H1 (cell line): Measurements from ENCODE around the gene CD300LB. TPM values are rescaled to one million over a fixed set of nuclear protein-coding genes. Genes with fewer than 3 reads are reported as not detected.

ENCODE experiments used
- CTCF ChIA-PET: fragments of 300-600 bp; sonication (Branson Sonifier 250); formaldehyde crosslinking; loops from one replicate; lab custom pipeline; 2021; ENCODE audit not compliant: partially characterized antibody; lab: Charles Lee
- POLR2A ChIA-PET: fragments of 300-600 bp; sonication (Branson Sonifier 250); formaldehyde crosslinking; loops from one replicate; lab custom pipeline; 2021; ENCODE audit warnings: inconsistent platforms; ENCODE audit not compliant: partially characterized antibody; lab: Charles Lee
- DNase-seq, 2 experiments: peaks; one replicate each; pipeline versions ENCODE4 v3.0.0 to v3.0.0-alpha.2; 2010 to 2022; ENCODE audit warnings: low spot score in 2 of 2, low read depth in 1 of 2, mixed read lengths in 1 of 2
- FAIRE-seq: peaks from 2 replicates; lab custom pipeline; 2011; peaks lifted over from hg19 to GRCh38; lab: Jason Lieb, UNC
- H2AFZ ChIP-seq: 2 replicates; pipeline ENCODE4 v1.8.1; 2012; ENCODE audit warnings: low read length, inconsistent platforms
- H2AK5ac ChIP-seq: 2 replicates; pipeline ENCODE4 v1.6.1; 2013; ENCODE audit warnings: low read depth, low read length
- H2BK120ac ChIP-seq: replicated peaks from 2 replicates; pipeline ENCODE3; 2013; ENCODE audit warnings: low read depth, low read length, inconsistent platforms
- H2BK12ac ChIP-seq: 2 replicates; pipeline ENCODE4 v1.6.1; 2013; ENCODE audit warnings: low read depth, low read length
- H2BK15ac ChIP-seq: 2 replicates; pipeline ENCODE4 v1.6.1; 2013; ENCODE audit warnings: low read length
- H2BK20ac ChIP-seq: 2 replicates; pipeline ENCODE4 v1.6.1; 2013; ENCODE audit warnings: low read length
- H2BK5ac ChIP-seq: 2 replicates; pipeline ENCODE4 v1.6.1; 2013; ENCODE audit warnings: low read depth, low read length
- H3K14ac ChIP-seq: 2 replicates; pipeline ENCODE4 v1.6.1; 2013; ENCODE audit warnings: inconsistent platforms; ENCODE audit not compliant: insufficient read length
- H3K18ac ChIP-seq: 2 replicates; pipeline ENCODE4 v1.6.1; 2013; ENCODE audit warnings: low read length; ENCODE audit errors: extremely low read depth
- H3K23ac ChIP-seq: 2 replicates; pipeline ENCODE4 v1.6.1; 2013; ENCODE audit warnings: inconsistent platforms; ENCODE audit not compliant: insufficient read length
- H3K23me2 ChIP-seq: 2 replicates; pipeline ENCODE4 v1.6.1; 2013; ENCODE audit warnings: low read depth, low read length
- H3K27ac ChIP-seq: 2 replicates; pipeline ENCODE4 v1.6.1; 2011; ENCODE audit warnings: low read depth, low read length, inconsistent platforms
- H3K27me3 ChIP-seq, 4 experiments: replicated peaks in 1 of 4; 1 replicate in 1 of 4; 2 replicates in 3 of 4; pipeline versions ENCODE4 v1.6.1 to v1.8.1; 2011 to 2013; ENCODE audit warnings: low read length in 3 of 4, mild to moderate bottlenecking in 3 of 4, inconsistent platforms in 2 of 4, mixed read lengths in 2 of 4, moderate library complexity in 1 of 4; ENCODE audit not compliant: control insufficient read depth in 3 of 4, insufficient read depth in 3 of 4; ENCODE audit errors: extremely low read depth in 1 of 4
- H3K36me3 ChIP-seq, 4 experiments: 2 replicates each; pipeline versions ENCODE4 v1.6.1 to v1.8.1; 2011 to 2013; ENCODE audit warnings: mild to moderate bottlenecking in 4 of 4, low read length in 3 of 4, moderate library complexity in 2 of 4, control low read depth in 1 of 4, inconsistent platforms in 1 of 4; ENCODE audit not compliant: insufficient read depth in 4 of 4, control insufficient read depth in 2 of 4
- H3K4ac ChIP-seq: replicated peaks from 2 replicates; pipeline ENCODE3; 2013; ENCODE audit warnings: low read length, low read depth, mixed read lengths, inconsistent platforms; ENCODE audit not compliant: insufficient read length
- H3K4me1 ChIP-seq, 4 experiments: replicated peaks in 1 of 4; 1 replicate in 1 of 4; 2 replicates in 3 of 4; pipeline versions ENCODE4 v1.6.1 to v1.8.1; 2011 to 2013; ENCODE audit warnings: low read length in 3 of 4, inconsistent platforms in 2 of 4, mixed read lengths in 1 of 4; ENCODE audit not compliant: insufficient read depth in 4 of 4, control insufficient read depth in 3 of 4
- H3K4me2 ChIP-seq, 2 experiments: 2 replicates each; pipeline versions ENCODE4 v1.6.1 to v1.8.1; 2011 to 2013; ENCODE audit warnings: low read depth in 2 of 2, low read length in 2 of 2, control low read depth in 1 of 2, inconsistent platforms in 1 of 2, mild to moderate bottlenecking in 1 of 2; ENCODE audit not compliant: insufficient read depth in 1 of 2
- H3K4me3 ChIP-seq, 4 experiments: fragments of 200-600, 300-600 bp in 1 of 4; sonication (generic), shearing (Covaris generic), sonication (Bioruptor Twin) in 1 of 4; 2 replicates each; pipeline versions ENCODE4 v1.5.1 to v1.8.1; 2011 to 2016; ENCODE audit warnings: low read length in 4 of 4, low read depth in 3 of 4, control low read depth in 2 of 4, inconsistent platforms in 2 of 4, mild to moderate bottlenecking in 2 of 4, mixed read lengths in 1 of 4, moderate library complexity in 1 of 4; ENCODE audit not compliant: insufficient read depth in 2 of 4; ENCODE audit errors: extremely low read depth in 1 of 4
- H3K56ac ChIP-seq: replicated peaks from 2 replicates; pipeline ENCODE3; 2013; ENCODE audit warnings: low read depth, mild to moderate bottlenecking, mixed read lengths, low read length, inconsistent platforms; ENCODE audit not compliant: insufficient read length
- H3K79me1 ChIP-seq: 2 replicates; pipeline ENCODE4 v1.6.1; 2013; ENCODE audit warnings: low read depth, low read length, control low read depth
- H3K79me2 ChIP-seq, 2 experiments: 2 replicates each; pipeline versions ENCODE4 v1.6.1 to v1.8.1; 2012 to 2013; ENCODE audit warnings: low read length in 2 of 2, mild to moderate bottlenecking in 2 of 2, inconsistent platforms in 1 of 2; ENCODE audit not compliant: insufficient read depth in 2 of 2, control insufficient read depth in 1 of 2
- H3K9ac ChIP-seq, 4 experiments: replicated peaks in 1 of 4; 1 replicate in 1 of 4; 2 replicates in 3 of 4; pipeline versions ENCODE4 v1.6.1 to v1.8.1; 2011 to 2013; ENCODE audit warnings: low read depth in 3 of 4, low read length in 3 of 4, control low read depth in 2 of 4, mild to moderate bottlenecking in 2 of 4, moderate library complexity in 2 of 4, inconsistent platforms in 1 of 4; ENCODE audit errors: extremely low read depth in 1 of 4
- H3K9me3 ChIP-seq, 2 experiments: 2 replicates each; pipeline versions ENCODE4 v1.6.1 to v1.8.1; 2012 to 2013; ENCODE audit warnings: mild to moderate bottlenecking in 2 of 2, moderate library complexity in 2 of 2, control low read depth in 1 of 2, inconsistent platforms in 1 of 2, low read depth in 1 of 2, low read length in 1 of 2, mixed read lengths in 1 of 2; ENCODE audit not compliant: insufficient read depth in 2 of 2
- H4K20me1 ChIP-seq, 2 experiments: replicated peaks in 1 of 2; 2 replicates each; pipeline versions ENCODE3 to v1.8.1; 2011 to 2013; ENCODE audit warnings: inconsistent platforms in 2 of 2, low read length in 2 of 2, mild to moderate bottlenecking in 1 of 2; ENCODE audit not compliant: insufficient read depth in 2 of 2, control insufficient read depth in 1 of 2
- H4K5ac ChIP-seq: 2 replicates; pipeline ENCODE4 v1.6.1; 2013; ENCODE audit warnings: low read length, low read depth, mixed read lengths, inconsistent platforms; ENCODE audit not compliant: insufficient read length
- H4K8ac ChIP-seq: 2 replicates; pipeline ENCODE4 v1.8.0; 2013; ENCODE audit warnings: mild to moderate bottlenecking, moderate library complexity, low read length, inconsistent platforms; ENCODE audit not compliant: insufficient read depth; ENCODE audit errors: extremely low read depth
- H4K91ac ChIP-seq: replicated peaks from 2 replicates; pipeline ENCODE3; 2013; ENCODE audit warnings: low read length, mixed read lengths, inconsistent platforms; ENCODE audit not compliant: insufficient read length
- E2F6 ChIP-seq: IDR thresholded peaks from 2 replicates; pipeline ENCODE4 v1.6.1; 2012; ENCODE audit warnings: inconsistent platforms
- GTF2F1 ChIP-seq: IDR thresholded peaks from 2 replicates; pipeline ENCODE4 v1.6.1; 2012; ENCODE audit warnings: low read depth, low read length, improper control_type of control experiment, borderline replicate concordance
- SAP30 ChIP-seq: fragments of 300-600 bp; sonication (generic); IDR thresholded peaks from 2 replicates; pipeline ENCODE4 v1.7.1; 2012; ENCODE audit warnings: low read length, moderate library complexity, mild to moderate bottlenecking, inconsistent platforms; ENCODE audit not compliant: insufficient read depth, insufficient replicate concordance
- SRF ChIP-seq: IDR thresholded peaks from 2 replicates; pipeline ENCODE4 v1.6.1; 2011; ENCODE audit warnings: mild to moderate bottlenecking, low read depth, low read length, moderate library complexity
- SUZ12 ChIP-seq: fragments of 200-600 bp; sonication (generic); IDR thresholded peaks from 2 replicates; pipeline ENCODE4 v1.6.1; 2012; ENCODE audit warnings: mild to moderate bottlenecking, inconsistent platforms, low read length, moderate library complexity, mixed read lengths
- WGBS, 2 experiments: shearing (Covaris generic) in 1 of 2; methylation state at CpG; one replicate each; pipeline versions ENCODE4 v1.1.6 to v1.1.7; 2013 to 2015; ENCODE audit warnings: low lambda C conversion rate in 2 of 2, mixed read lengths in 2 of 2, inconsistent platforms in 1 of 2, low coverage in 1 of 2, missing lambda C conversion rate in 1 of 2; ENCODE audit not compliant: insufficient replicate concordance in 2 of 2, insufficient coverage in 1 of 2, insufficient read length in 1 of 2; ENCODE audit errors: extremely low coverage in 1 of 2, missing lambda C conversion rate in 1 of 2; 5-methylcytosine and 5-hydroxymethylcytosine counted together
- polyA plus RNA-seq, 7 experiments: library from polyadenylated mRNA; depleted of rRNA in 3 of 7; stranded (reverse) in 5 of 7; unstranded in 2 of 7; fragments of >200 nt in 5 of 7; fragments of 200-250 nt in 2 of 7; gene quantifications; 1 replicate in 5 of 7; 2 replicates in 1 of 7; 4 replicates in 1 of 7; pipeline versions ENCODE4 v1.2.1 to v1.2.3, GENCODE V29; 2011 to 2013; ENCODE audit warnings: missing spikeins in 2 of 7, mixed read lengths in 2 of 7
- total RNA-seq: library from RNA; stranded (reverse); fragmentation: NEBNext Ultra II Directional; extraction: Animal tissue kit (Norgen Biotek cat#: 25700); gene quantifications from 2 replicates; pipeline ENCODE4 v1.2.1, GENCODE V29; 2021

CD300LB gene
- total and polyA plus RNA-seq, 2 of the 8 experiments (the other 6 are each of a cell fraction or from before 2014, with no cell fraction given): not detected

GRCh38 chr17:74527081-74527480, 4.2 kb downstream of the CD300LB start:
- no peak overlapping the region for H3K14ac ChIP-seq
- H3K36me3 ChIP-seq: no peaks in the 10 kb centered on the region
- peaks cover 10 to 11% of the 10 kb centered on the region in 2 experiments; a peak in 3 of 4 replicates for H3K9me3 ChIP-seq
- no peak overlapping the region for H3K27ac ChIP-seq
- no peaks in the 10 kb centered on the region for H4K20me1 ChIP-seq
- no peak overlapping the region for H3K4me2 ChIP-seq
- H3K27me3 ChIP-seq: peaks cover 0 to 2% (median 0%) of the 10 kb centered on the region in 4 experiments; a peak in 2 of 7 replicates
- WGBS, 2 experiments: 85% methylated on average over 5 of the region's 5 CpGs; no CpG with 5 or more reads in 1 of the 2 experiments
- H3K4me1 ChIP-seq: peaks cover 0 to 4% (median under 1%) of the 10 kb centered on the region in 4 experiments; a peak in 2 of 7 replicates
- no peak overlapping the region for H2BK15ac ChIP-seq
- no peaks in the 10 kb centered on the region for H3K79me2 ChIP-seq
- H4K8ac ChIP-seq: no peak overlapping the region
- H2AK5ac ChIP-seq: no peak overlapping the region
- H3K4me3 ChIP-seq: no peak overlapping the region
- H2BK120ac ChIP-seq: no peak overlapping the region
- no peak overlapping the region for H3K9ac ChIP-seq
- H4K91ac ChIP-seq: no peak overlapping the region
- no peak overlapping the region for H2BK5ac ChIP-seq
- no peak overlapping the region for H3K18ac ChIP-seq
- H3K56ac ChIP-seq: no peak overlapping the region
- no peak overlapping the region for H4K5ac ChIP-seq
- ChIA-PET POLR2A (interaction anchor here (0.6 to 1.0 kb wide), 2 partner anchors 15 to 308 kb away, joined by 3 read pairs; no protein-coding TSS in a partner anchor), CTCF (interaction anchor here (0.7 to 3.6 kb wide), 5 partner anchors 12 to 254 kb away, joined by 3 to 13 read pairs (median 3); partner anchors contain the start of gene GPR142)
- H3K4ac ChIP-seq: no peak overlapping the region
- no peak overlapping the region for H2AFZ ChIP-seq
- H3K79me1 ChIP-seq: no peaks in the 10 kb centered on the region
- no peak overlapping the region for H3K23ac ChIP-seq
- H2BK20ac ChIP-seq: no peak overlapping the region
- no peak overlapping the region for H2BK12ac ChIP-seq
- no peak for FAIRE-seq
- DNase-seq: no peak
- H3K23me2 ChIP-seq: no peaks in the 10 kb centered on the region
- no peak for TF ChIP-seq SUZ12
- TF ChIP-seq SAP30: no peak
- TF ChIP-seq SRF: no peak
- TF ChIP-seq GTF2F1: no peak
- TF ChIP-seq E2F6: no peak
